MCF 10A (cell line): ENCODE results near the gene OR52B4. TPM values are rescaled to one million over a fixed set of nuclear protein-coding genes. Genes with fewer than 3 reads are reported as not detected.
"Not testable (repeated sequence)": the region's sequence is repeated elsewhere in the genome, so short reads cannot be mapped to it uniquely, and the experiment has no call there.

Experiments used
- BruUV-seq: library from RNA; stranded (reverse); fragments of 400-500 nt; replicated peaks from 2 replicates; lab custom pipeline; 2021; lab: Mats Ljungman, UMichigan
- CTCF ChIA-PET: fragments of 300-600 bp; sonication (Branson Sonifier 250); formaldehyde crosslinking; extraction: SDS; loops from one replicate; lab custom pipeline; 2021; ENCODE audit warnings: antibody characterized with exemption, inconsistent platforms; lab: Yijun Ruan, JAX
- POLR2A ChIA-PET: fragments of 300-600, 350-650 bp; sonication (Branson Sonifier 250); formaldehyde crosslinking; extraction: SDS; loops from one replicate; lab custom pipeline; 2020; ENCODE audit warnings: antibody characterized with exemption, inconsistent platforms; lab: Yijun Ruan, JAX
- DNase-seq: peaks from one replicate; pipeline ENCODE4 v3.0.0-alpha.2; 2018; ENCODE audit not compliant: unreplicated experiment
- H3K27ac Mint-ChIP-seq: one replicate; pipeline ENCODE4 v1.8.0; 2022; ENCODE audit warnings: mild to moderate bottlenecking, low read depth, mixed read lengths; ENCODE audit not compliant: unreplicated experiment
- H3K27me3 Mint-ChIP-seq: one replicate; pipeline ENCODE4 v1.8.0; 2022; ENCODE audit warnings: mixed read lengths; ENCODE audit not compliant: insufficient read depth, unreplicated experiment
- H3K36me3 Mint-ChIP-seq: one replicate; pipeline ENCODE4 v1.8.0; 2022; ENCODE audit warnings: mild to moderate bottlenecking, moderate library complexity, mixed read lengths; ENCODE audit not compliant: insufficient read depth, unreplicated experiment
- H3K4me1 Mint-ChIP-seq: one replicate; pipeline ENCODE4 v1.8.0; 2022; ENCODE audit warnings: mixed read lengths; ENCODE audit not compliant: insufficient read depth, unreplicated experiment
- H3K4me3 Mint-ChIP-seq: one replicate; pipeline ENCODE4 v1.8.0; 2022; ENCODE audit warnings: mild to moderate bottlenecking, moderate library complexity, mixed read lengths; ENCODE audit not compliant: unreplicated experiment
- H3K9me3 Mint-ChIP-seq: one replicate; pipeline ENCODE4 v1.8.0; 2022; ENCODE audit warnings: mixed read lengths; ENCODE audit not compliant: unreplicated experiment
- intact Hi-C: fragments of 100-400 bp; cut with micrococcal nuclease; formaldehyde crosslinking; loops from 2 replicates; pipeline ENCODE4 v1.14.1; 2022
- total RNA-seq: library from RNA; stranded (reverse); gene quantifications from 2 replicates; pipeline ENCODE4 v1.2.3, GENCODE V29; 2022
- TF ChIP-seq, protein P1 (sequence below): fragments of 200-600 bp; IDR thresholded peaks from one replicate; pipeline ENCODE4 v1.8.0; 2022; ENCODE audit warnings: antibody characterized with exemption, mild to moderate bottlenecking; ENCODE audit not compliant: unreplicated experiment

OR52B4 gene
- total RNA-seq, 1 experiment from 2014 or later: not detected

DNA sequence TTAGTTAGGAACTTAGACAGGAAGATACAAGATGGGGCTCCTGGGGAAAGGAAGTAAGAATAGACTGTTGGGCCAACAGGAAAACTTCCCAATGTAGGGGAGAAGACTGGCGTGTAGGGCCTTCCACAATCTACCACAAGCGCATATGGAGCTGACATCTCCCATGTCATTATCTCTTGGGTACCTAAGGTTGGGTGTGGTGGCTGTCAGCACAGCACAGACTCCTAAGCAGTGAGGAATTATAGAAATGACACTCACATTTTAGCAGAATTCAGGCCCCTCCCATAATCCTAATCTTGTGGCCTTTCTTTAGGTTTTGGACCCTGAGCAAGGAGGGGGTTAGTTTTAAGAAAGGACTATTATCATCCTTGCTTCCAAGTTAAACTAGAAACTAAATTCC is 13.7 kb upstream of the OR52B4 start:
- no peaks in the 10 kb centered on the region for H3K9me3 Mint-ChIP-seq
- TF ChIP-seq, protein P1, sequence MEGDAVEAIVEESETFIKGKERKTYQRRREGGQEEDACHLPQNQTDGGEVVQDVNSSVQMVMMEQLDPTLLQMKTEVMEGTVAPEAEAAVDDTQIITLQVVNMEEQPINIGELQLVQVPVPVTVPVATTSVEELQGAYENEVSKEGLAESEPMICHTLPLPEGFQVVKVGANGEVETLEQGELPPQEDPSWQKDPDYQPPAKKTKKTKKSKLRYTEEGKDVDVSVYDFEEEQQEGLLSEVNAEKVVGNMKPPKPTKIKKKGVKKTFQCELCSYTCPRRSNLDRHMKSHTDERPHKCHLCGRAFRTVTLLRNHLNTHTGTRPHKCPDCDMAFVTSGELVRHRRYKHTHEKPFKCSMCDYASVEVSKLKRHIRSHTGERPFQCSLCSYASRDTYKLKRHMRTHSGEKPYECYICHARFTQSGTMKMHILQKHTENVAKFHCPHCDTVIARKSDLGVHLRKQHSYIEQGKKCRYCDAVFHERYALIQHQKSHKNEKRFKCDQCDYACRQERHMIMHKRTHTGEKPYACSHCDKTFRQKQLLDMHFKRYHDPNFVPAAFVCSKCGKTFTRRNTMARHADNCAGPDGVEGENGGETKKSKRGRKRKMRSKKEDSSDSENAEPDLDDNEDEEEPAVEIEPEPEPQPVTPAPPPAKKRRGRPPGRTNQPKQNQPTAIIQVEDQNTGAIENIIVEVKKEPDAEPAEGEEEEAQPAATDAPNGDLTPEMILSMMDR: no peak
- POLR2A ChIA-PET: no interaction called here
- intact Hi-C loops: no loop called here
- H3K36me3 Mint-ChIP-seq: peaks cover 8% of the 10 kb centered on the region
- BruUV-seq: no TSS peak
- H3K27me3 Mint-ChIP-seq: no peaks in the 10 kb centered on the region
- DNase-seq: no peak
- no peaks in the 10 kb centered on the region for H3K4me1 Mint-ChIP-seq
- no peak overlapping the region for H3K27ac Mint-ChIP-seq
- no peak overlapping the region for H3K4me3 Mint-ChIP-seq
- CTCF ChIA-PET: interaction anchor here (0.7 kb wide), 1 partner anchor 194 kb away, joined by 4 read pairs; no protein-coding TSS in a partner anchor

DNA sequence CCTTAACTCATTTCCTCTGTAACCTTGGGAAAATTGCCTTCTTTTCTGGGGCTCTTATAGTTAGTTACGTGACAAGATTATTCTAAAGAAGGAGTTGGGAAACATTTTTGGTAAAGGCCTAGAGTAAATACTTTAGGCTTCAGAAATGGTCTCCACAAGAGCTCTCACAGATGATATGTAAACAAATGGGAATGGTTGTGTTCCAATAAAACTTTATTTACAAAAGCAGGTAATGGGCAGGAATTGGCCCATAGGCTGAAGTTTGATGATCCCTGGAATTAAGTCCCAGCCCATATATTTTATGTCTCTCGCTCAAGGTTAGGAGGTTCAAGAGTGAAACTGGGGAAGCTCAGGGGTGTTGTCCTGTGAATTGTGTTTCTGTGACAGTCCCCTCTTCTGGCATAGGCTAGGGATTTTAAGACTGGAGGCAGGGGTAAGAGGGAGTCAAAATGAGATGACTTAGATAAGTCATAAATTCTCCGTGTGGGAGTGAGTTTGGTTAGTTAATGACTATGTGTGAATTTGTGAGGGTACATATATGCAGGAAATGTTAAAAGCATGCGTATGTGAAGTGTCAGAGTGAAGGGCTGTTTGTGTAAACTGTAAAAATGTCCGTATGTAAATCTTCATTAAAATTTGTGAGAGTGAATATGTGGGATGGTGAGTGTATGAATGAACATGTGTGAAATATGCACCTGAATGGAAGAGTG is 7.4 kb upstream of the OR52B4 start:
- Mint-ChIP-seq H3K27ac (no peak overlapping the region), H3K4me1 (no peaks in the 10 kb centered on the region), H3K9me3 (no peaks in the 10 kb centered on the region), H3K36me3 (no peaks in the 10 kb centered on the region), H3K4me3 (no peak overlapping the region), H3K27me3 (no peaks in the 10 kb centered on the region)
- ChIA-PET POLR2A (no interaction called here), CTCF (interaction anchor here (0.5 kb wide), 1 partner anchor 542 kb away, joined by 3 read pairs; no protein-coding TSS in a partner anchor)
- no TSS peak for BruUV-seq
- no peak for DNase-seq
- TF ChIP-seq, protein P1: no peak
- intact Hi-C loops: no loop called here

DNA sequence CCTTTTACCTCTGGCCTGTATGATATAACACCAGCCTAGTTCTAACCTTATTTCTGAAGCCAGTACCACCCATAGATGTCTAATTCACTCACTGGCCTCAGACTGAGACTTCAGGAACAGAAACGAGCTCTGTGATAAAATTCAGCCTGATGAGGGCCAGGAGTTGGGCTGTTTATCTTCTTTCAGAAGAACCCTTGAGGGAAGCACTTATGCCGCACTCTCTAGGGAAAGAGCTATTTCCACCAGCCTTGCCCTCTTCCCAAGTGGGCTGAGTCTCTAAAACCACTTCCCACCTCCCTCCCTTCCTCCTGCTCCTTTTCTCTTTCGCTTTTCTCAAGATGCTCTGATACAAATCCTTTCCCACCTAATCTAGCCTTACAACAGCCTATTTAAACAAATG is 2.0 kb upstream of the OR52B4 start:
- H3K27ac Mint-ChIP-seq: no peak overlapping the region
- no peaks in the 10 kb centered on the region for H3K9me3 Mint-ChIP-seq
- intact Hi-C loops: no loop called here
- no peaks in the 10 kb centered on the region for H3K27me3 Mint-ChIP-seq
- CTCF ChIA-PET: interaction anchor here (0.6 kb wide), 1 partner anchor 171 kb away, joined by 3 read pairs; no protein-coding TSS in a partner anchor
- TF ChIP-seq, protein P1: no peak
- BruUV-seq: no TSS peak
- no peak overlapping the region for H3K4me3 Mint-ChIP-seq
- POLR2A ChIA-PET: no interaction called here
- no peak for DNase-seq
- H3K4me1 Mint-ChIP-seq: no peaks in the 10 kb centered on the region
- H3K36me3 Mint-ChIP-seq: no peaks in the 10 kb centered on the region

DNA sequence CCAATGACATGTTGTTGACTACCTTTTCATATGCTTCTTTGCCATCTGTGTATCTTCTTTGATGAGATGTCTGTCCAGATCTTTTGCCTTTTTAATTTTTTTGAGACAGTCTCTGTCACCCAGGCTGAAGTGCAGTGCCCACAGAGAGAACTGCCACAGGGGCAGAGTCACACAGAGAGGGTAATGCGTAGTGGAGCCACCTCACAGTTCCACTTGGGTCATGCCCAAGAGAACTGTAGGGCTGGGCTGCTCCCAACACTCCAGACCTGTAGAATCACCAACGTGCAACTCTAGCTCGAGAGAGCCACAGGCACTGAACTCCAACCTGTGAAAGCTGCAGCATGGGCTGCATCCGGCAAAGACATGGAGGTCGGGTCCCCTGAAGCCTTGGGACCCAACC is 20.0 kb downstream of the OR52B4 start:
- BruUV-seq, H3K9me3 Mint-ChIP-seq: not testable (repeated sequence)

DNA sequence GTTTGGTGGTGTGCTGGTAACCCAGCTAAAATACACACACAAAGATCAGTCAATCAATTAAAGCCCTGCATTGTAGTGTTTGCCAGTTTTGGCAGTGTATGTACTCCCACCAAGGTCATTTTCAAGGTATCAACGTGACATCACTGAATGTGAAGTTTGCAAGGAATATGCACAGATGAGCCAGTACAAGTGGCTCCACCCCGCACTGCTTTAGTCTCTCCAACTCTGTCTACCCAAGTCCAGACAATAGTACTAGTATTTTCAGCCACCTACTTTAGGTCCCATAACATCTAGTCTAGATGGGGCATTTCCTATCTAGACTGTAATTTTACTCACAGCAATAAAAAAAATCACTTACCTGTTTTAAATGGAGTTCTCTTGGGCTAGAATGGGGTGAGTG is 22.8 kb downstream of the OR52B4 start:
- POLR2A ChIA-PET, intact Hi-C loops, H3K36me3 Mint-ChIP-seq: not testable (repeated sequence)

More for the DNA sequence above, 20.0 kb downstream of the OR52B4 start:
- H3K36me3 Mint-ChIP-seq, H3K27me3 Mint-ChIP-seq, intact Hi-C loops, H3K4me1 Mint-ChIP-seq, H3K27ac Mint-ChIP-seq, DNase-seq, POLR2A ChIA-PET, H3K4me3 Mint-ChIP-seq, CTCF ChIA-PET: not testable (repeated sequence)

DNA sequence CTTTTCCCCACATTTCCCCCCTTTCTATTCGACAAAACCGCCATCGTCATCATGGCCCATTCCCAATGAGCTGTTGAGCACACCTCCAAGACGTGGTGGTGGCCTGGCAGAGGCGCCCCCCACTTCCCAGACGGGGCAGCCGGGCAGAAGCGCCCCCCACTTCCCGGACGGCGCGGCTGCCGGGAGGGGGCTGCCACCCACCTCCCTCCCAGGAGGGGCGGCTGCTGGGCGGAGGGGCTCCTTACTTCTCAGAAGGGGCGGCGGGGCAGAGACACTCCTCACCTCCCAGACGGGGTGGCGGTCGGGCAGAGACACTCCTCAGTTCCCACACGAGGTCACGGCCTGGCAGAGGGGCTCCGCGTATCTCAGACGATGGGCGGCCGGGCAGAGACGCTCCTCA is 33.8 kb downstream of the OR52B4 start:
- H3K27me3 Mint-ChIP-seq: peaks cover 12% of the 10 kb centered on the region

More for the DNA sequence above, 22.8 kb downstream of the OR52B4 start:
- H3K4me1 Mint-ChIP-seq, H3K9me3 Mint-ChIP-seq, DNase-seq, H3K27ac Mint-ChIP-seq, H3K4me3 Mint-ChIP-seq, BruUV-seq, CTCF ChIA-PET, H3K27me3 Mint-ChIP-seq: not testable (repeated sequence)

More for the DNA sequence above, 33.8 kb downstream of the OR52B4 start:
- H3K36me3 Mint-ChIP-seq, POLR2A ChIA-PET, intact Hi-C loops, DNase-seq, H3K27ac Mint-ChIP-seq, H3K4me1 Mint-ChIP-seq, BruUV-seq, H3K4me3 Mint-ChIP-seq, H3K9me3 Mint-ChIP-seq, CTCF ChIA-PET: not testable (repeated sequence)
